ES-I3 (cell line): Measurements from ENCODE around the gene SLC6A4.

Experiments
- H3K36me3 ChIP-seq: 2 replicates; pipeline ENCODE4 v1.6.1; 2013; ENCODE audit warnings: mild to moderate bottlenecking, low read length, control low read depth, moderate library complexity; ENCODE audit not compliant: insufficient read depth
- H3K4me1 ChIP-seq: 2 replicates; pipeline ENCODE4 v1.6.1; 2013; ENCODE audit warnings: mild to moderate bottlenecking, control low read depth, low read length; ENCODE audit not compliant: insufficient read depth
- H3K9ac ChIP-seq: 2 replicates; pipeline ENCODE4 v1.6.1; 2013; ENCODE audit warnings: low read depth, mild to moderate bottlenecking, low read length, moderate library complexity
- H3K9me3 ChIP-seq: 2 replicates; pipeline ENCODE4 v1.6.1; 2013; ENCODE audit warnings: mild to moderate bottlenecking, low read length, moderate library complexity; ENCODE audit not compliant: control insufficient read depth, insufficient read depth

Gene SLC6A4

GRCh38 chr17:30199600-30199999, 35.9 kb downstream of the SLC6A4 start:
- no peaks in the 10 kb centered on the region for H3K36me3 ChIP-seq
- H3K4me1 ChIP-seq: no peaks in the 10 kb centered on the region
- H3K9me3 ChIP-seq: no peaks in the 10 kb centered on the region
- no peak overlapping the region for H3K9ac ChIP-seq

DNA sequence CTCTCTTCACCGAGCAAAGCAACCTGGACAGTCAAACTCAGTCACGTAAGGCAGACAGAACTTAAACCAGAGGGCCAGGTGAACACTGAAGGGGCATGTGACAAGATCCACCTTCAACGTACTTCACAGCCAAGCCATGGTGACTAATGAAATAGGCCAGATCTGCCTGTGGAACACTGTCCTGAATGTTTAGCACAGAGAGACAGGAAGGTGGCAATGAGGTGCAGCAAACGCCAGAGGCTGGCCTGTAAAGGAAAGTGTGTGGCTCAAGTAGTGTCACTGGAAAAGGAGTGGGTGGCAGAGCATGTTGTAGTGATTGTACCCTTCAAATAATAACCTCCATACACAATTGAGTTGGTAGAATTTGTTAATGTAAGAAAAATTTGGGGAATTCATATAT, 38.1 kb downstream of the SLC6A4 start:
- Histone ChIP-seq H3K9me3 (no peaks in the 10 kb centered on the region), H3K36me3 (no peaks in the 10 kb centered on the region), H3K9ac (no peak overlapping the region)

DNA sequence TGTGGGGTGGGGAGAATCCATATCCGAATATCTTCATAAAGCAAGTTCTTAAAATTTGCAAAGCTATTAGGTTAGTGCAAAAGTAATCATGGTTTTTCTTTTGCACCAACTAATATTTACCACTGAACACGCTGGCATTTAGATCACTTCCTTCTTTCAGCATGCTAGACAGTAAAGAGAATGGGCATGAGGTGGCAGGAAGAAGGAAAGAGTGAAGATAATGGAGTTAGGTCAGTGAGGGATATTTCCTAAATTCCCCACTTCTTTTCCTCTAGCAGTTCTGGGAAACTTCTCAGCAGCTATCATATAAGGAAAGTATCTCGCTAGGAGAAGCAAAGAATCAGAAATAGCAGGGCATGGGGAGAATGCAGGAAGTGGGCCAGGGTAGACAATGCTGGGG, 39.0 kb downstream of the SLC6A4 start:
- Histone ChIP-seq H3K36me3 (no peaks in the 10 kb centered on the region), H3K4me1 (no peaks in the 10 kb centered on the region), H3K9ac (no peak overlapping the region), H3K9me3 (no peaks in the 10 kb centered on the region)

More for the DNA sequence above, 38.1 kb downstream of the SLC6A4 start:
- no peaks in the 10 kb centered on the region for H3K4me1 ChIP-seq

DNA sequence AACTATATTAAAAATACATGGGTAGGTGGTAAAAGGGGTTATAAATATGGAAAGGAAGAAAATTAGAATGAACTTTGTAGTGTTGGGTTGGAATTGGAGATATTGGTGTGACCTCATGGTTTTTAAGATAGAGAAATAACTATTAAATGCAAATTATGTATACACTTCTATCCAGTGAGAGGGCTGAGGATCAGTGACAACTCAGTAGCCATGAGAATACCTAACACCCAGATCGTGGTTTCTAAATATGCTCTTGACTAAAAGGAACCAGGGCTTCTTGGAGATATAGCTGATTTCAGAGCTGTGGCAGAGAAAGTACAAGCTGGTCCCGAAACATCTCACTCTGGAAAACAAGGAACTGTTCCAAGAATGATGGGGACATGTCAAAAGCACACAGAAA, 44.4 kb downstream of the SLC6A4 start:
- Histone ChIP-seq H3K4me1 (no peaks in the 10 kb centered on the region), H3K9me3 (no peaks in the 10 kb centered on the region), H3K36me3 (0 out of 2 replicates have a peak, but pooled peaks cover 4% of the 10 kb centered on the region), H3K9ac (no peak overlapping the region)

DNA sequence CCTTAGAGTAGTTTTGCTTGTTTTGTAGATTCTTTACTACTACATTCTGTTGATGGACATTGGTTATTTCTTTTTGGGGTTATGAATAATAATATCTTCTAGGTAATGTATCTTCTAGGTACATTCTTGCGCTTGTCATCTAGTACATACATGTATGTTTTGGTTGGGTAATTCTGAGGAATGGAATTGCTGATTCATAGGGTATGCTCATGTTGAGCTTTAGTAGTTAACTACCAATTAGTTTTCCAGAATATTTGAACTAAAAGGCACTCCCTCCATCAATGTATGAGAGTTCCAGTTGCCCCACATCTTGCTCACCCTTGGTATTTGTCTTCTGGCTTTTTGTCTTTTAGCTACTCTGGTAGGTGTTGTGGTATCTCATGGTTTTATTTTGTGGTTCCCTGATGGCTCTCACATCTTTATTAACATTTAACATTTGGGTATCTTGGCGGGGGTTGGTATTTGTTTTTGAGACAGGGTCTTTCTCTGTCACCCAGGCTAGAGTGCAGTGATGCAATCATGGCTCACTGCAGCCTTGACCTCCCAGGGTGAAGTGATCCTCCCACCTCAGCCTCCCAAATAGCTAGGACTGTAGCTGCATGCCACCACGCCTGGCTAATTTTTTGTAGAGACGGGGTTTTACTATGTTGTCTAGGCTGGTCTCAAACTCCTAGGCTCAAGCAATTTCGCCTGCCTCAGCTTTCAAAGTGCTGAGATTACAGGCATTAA, 47.1 kb downstream of the SLC6A4 start:
- peaks cover 9% of the 10 kb centered on the region for H3K36me3 ChIP-seq
- no peak overlapping the region for H3K9ac ChIP-seq
- no peaks in the 10 kb centered on the region for H3K4me1 ChIP-seq
- H3K9me3 ChIP-seq: no peaks in the 10 kb centered on the region

GRCh38 chr17:30187573-30187972, 47.9 kb downstream of the SLC6A4 start:
- H3K36me3 ChIP-seq: peaks cover 9% of the 10 kb centered on the region
- H3K9me3 ChIP-seq: no peaks in the 10 kb centered on the region
- no peak overlapping the region for H3K9ac ChIP-seq
- no peaks in the 10 kb centered on the region for H3K4me1 ChIP-seq

- H3K9me3 ChIP-seq: no peaks in the 10 kb centered on the region
- peaks cover 9% of the 10 kb centered on the region for H3K36me3 ChIP-seq
- no peaks in the 10 kb centered on the region for H3K4me1 ChIP-seq
- no peak overlapping the region for H3K9ac ChIP-seq
These were observed 48.7 kb downstream of the SLC6A4 start for GRCh38 chr17:30186761-30187160.

- H3K36me3 ChIP-seq: peaks cover 18% of the 10 kb centered on the region; the same call in 1 of the 2 replicates
- no peaks in the 10 kb centered on the region for H3K9me3 ChIP-seq
- H3K4me1 ChIP-seq: no peaks in the 10 kb centered on the region
- H3K9ac ChIP-seq: no peak overlapping the region
These were observed 58.6 kb downstream of the SLC6A4 start for GRCh38 chr17:30176855-30177254.

- no peaks in the 10 kb centered on the region for H3K4me1 ChIP-seq
- H3K9ac ChIP-seq: no peak overlapping the region
- H3K36me3 ChIP-seq: peaks cover 7% of the 10 kb centered on the region; the same call in 1 of the 2 replicates
- no peaks in the 10 kb centered on the region for H3K9me3 ChIP-seq
These were observed 60.9 kb downstream of the SLC6A4 start for GRCh38 chr17:30174556-30174955.

- H3K9ac ChIP-seq: no peak overlapping the region
- no peaks in the 10 kb centered on the region for H3K9me3 ChIP-seq
- H3K4me1 ChIP-seq: no peaks in the 10 kb centered on the region
- 0 out of 2 replicates have a peak, but pooled peaks cover 4% of the 10 kb centered on the region for H3K36me3 ChIP-seq
These were observed 61.8 kb downstream of the SLC6A4 start for GRCh38 chr17:30173649-30174048.

GRCh38 chr17:30172560-30172959, 62.9 kb downstream of the SLC6A4 start:
- H3K4me1 ChIP-seq: no peaks in the 10 kb centered on the region
- H3K9me3 ChIP-seq: no peaks in the 10 kb centered on the region
- no peaks in the 10 kb centered on the region for H3K36me3 ChIP-seq
- H3K9ac ChIP-seq: no peak overlapping the region

GRCh38 chr17:30170415-30170987, 65.0 kb downstream of the SLC6A4 start:
- no peaks in the 10 kb centered on the region for H3K9me3 ChIP-seq
- H3K36me3 ChIP-seq: no peaks in the 10 kb centered on the region
- H3K9ac ChIP-seq: no peak overlapping the region
- no peaks in the 10 kb centered on the region for H3K4me1 ChIP-seq

DNA sequence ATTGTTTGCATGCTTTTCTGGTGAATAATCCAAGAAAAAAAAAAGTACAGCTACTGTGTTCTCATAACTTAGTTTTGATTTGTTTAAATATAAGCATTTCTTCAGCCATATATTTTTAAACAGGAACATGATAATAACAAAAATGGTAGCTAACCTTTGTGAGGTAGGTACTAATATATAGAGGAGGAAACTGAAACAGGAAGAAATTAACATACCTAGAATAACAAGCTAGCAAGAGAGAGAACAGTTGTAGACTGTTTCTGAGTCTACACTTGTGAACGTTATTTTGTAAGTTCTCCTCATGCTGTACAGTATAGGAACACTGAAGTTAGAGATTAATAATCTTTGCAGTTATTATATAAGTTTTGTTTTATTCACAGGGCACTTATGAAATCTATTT, 69.5 kb downstream of the SLC6A4 start:
- Histone ChIP-seq H3K36me3 (no peaks in the 10 kb centered on the region; the same call in 1 of the 2 replicates), H3K9me3 (no peaks in the 10 kb centered on the region), H3K4me1 (no peaks in the 10 kb centered on the region), H3K9ac (no peak overlapping the region)

DNA sequence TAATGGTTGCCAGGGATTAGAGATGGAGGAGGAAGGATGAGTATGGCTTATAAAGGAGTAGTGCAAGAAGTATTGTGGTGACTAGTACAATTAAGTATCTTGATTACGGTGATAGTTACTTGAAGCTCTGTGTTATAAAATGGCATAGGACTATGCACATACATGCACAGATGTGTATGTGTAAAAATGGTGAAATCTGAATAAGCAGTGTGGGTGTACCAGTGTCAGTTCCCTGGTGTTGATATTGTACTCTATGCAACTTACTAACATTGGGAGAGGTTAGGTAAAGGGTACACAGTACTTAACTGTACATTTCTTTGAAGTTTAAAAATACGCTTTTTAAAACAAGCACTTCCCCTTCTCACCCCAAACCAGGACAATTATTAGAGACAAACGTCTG, 70.3 kb downstream of the SLC6A4 start:
- no peaks in the 10 kb centered on the region; the same call in 1 of the 2 replicates for H3K36me3 ChIP-seq
- H3K4me1 ChIP-seq: no peaks in the 10 kb centered on the region
- H3K9ac ChIP-seq: no peak overlapping the region
- no peaks in the 10 kb centered on the region for H3K9me3 ChIP-seq

- H3K4me1 ChIP-seq: no peaks in the 10 kb centered on the region
- H3K36me3 ChIP-seq: no peaks in the 10 kb centered on the region; the same call in 1 of the 2 replicates
- no peaks in the 10 kb centered on the region for H3K9me3 ChIP-seq
- H3K9ac ChIP-seq: no peak overlapping the region
These were observed 71.0 kb downstream of the SLC6A4 start for GRCh38 chr17:30164531-30164930.
